CD4-positive, alpha-beta T cell treated with Interleukin-6 at 100 ng/mL for 8 hours (primary cell): Measurements from ENCODE around the gene DYNC1H1.

ENCODE experiments used
- DNase-seq: peaks from one replicate; pipeline ENCODE4 v3.0.0-alpha.2; 2020; ENCODE audit warnings: mixed read lengths, low spot score

DYNC1H1 gene

GRCh38 chr14:101964297-101965180 lies at the start of gene DYNC1H1:
TSS of gene DYNC1H1 (plus strand) at chr14:101964573. CDS start at chr14:101964692, 119 bp downstream.
- DNase-seq: peak; percentile 86

- DNase-seq: no peak
Measured at GRCh38 chr14:101915871-101916815, 48.2 kb upstream of the DYNC1H1 start.

GRCh38 chr14:101916816-101917412 lies 47.5 kb upstream of the DYNC1H1 start:
- no peak for DNase-seq

- no peak for DNase-seq
Measured at GRCh38 chr14:101917413-101918017, 46.9 kb upstream of the DYNC1H1 start.

GRCh38 chr14:101918065-101918989 lies 46.0 kb upstream of the DYNC1H1 start:
- no peak for DNase-seq

GRCh38 chr14:101920271-101920670 lies 44.1 kb upstream of the DYNC1H1 start:
- no peak for DNase-seq

- DNase-seq: no peak
Measured at GRCh38 chr14:101922866-101923265, 41.5 kb upstream of the DYNC1H1 start.

- DNase-seq: no peak
Measured at GRCh38 chr14:101925152-101925551, 39.2 kb upstream of the DYNC1H1 start.

GRCh38 chr14:101926085-101926484 lies 38.3 kb upstream of the DYNC1H1 start:
- DNase-seq: no peak

GRCh38 chr14:101926620-101927019 lies 37.8 kb upstream of the DYNC1H1 start:
- DNase-seq: no peak

- no peak for DNase-seq
Measured at GRCh38 chr14:101927859-101928258, 36.5 kb upstream of the DYNC1H1 start.

- DNase-seq: no peak
Measured at GRCh38 chr14:101928415-101928841, 35.9 kb upstream of the DYNC1H1 start.

- DNase-seq: no peak
Measured at GRCh38 chr14:101929096-101929495, 35.3 kb upstream of the DYNC1H1 start.

- DNase-seq: no peak
Measured at GRCh38 chr14:101929946-101930345, 34.4 kb upstream of the DYNC1H1 start.

GRCh38 chr14:101932673-101933072 lies 31.7 kb upstream of the DYNC1H1 start:
- DNase-seq: no peak

GRCh38 chr14:101933209-101933608 lies 31.2 kb upstream of the DYNC1H1 start:
- DNase-seq: no peak

- no peak for DNase-seq
Measured at GRCh38 chr14:101934601-101935150, 29.7 kb upstream of the DYNC1H1 start.

- DNase-seq: no peak
Measured at GRCh38 chr14:101937926-101938767, 26.2 kb upstream of the DYNC1H1 start.

- DNase-seq: no peak
Measured at GRCh38 chr14:101939646-101940170, 24.7 kb upstream of the DYNC1H1 start.
